Kidney (tissue), 14 donors: ENCODE measurements around the gene DPH5. TPM values are rescaled to one million over a fixed set of nuclear protein-coding genes. Genes with fewer than 3 reads are reported as not detected.

Experiments used
- DNase-seq, 5 donors: peaks; one replicate each; pipeline ENCODE4 v3.0.0-alpha.2; 2013 to 2020
- FAIRE-seq: peaks from 2 replicates; lab custom pipeline; 2012; peaks lifted over from hg19 to GRCh38; lab: Jason Lieb, UNC
- H3K27ac ChIP-seq, 2 donors: one replicate each; pipeline ENCODE4 v1.7.0; 2013; ENCODE audit warnings: low read depth in 2 of 2, low read length in 2 of 2, inconsistent platforms in 1 of 2
- H3K27me3 ChIP-seq: one replicate; pipeline ENCODE4 v1.7.1; 2013; ENCODE audit warnings: low read length, inconsistent platforms; ENCODE audit not compliant: control insufficient read depth, insufficient read depth
- H3K36me3 ChIP-seq, 3 donors: one replicate each; pipeline versions ENCODE4 v1.7.0 to v1.7.1; 2013; ENCODE audit warnings: low read length in 3 of 3, control low read depth in 1 of 3, inconsistent platforms in 1 of 3; ENCODE audit not compliant: insufficient read depth in 3 of 3, control insufficient read depth in 2 of 3
- H3K4me1 ChIP-seq, 3 donors: one replicate each; pipeline versions ENCODE4 v1.7.0 to v1.7.1; 2013; ENCODE audit warnings: low read length in 3 of 3, inconsistent platforms in 1 of 3, low read depth in 1 of 3; ENCODE audit not compliant: control insufficient read depth in 2 of 3, insufficient read depth in 2 of 3
- H3K4me3 ChIP-seq, 3 donors: one replicate each; pipeline versions ENCODE4 v1.7.0 to v1.8.1; 2013; ENCODE audit warnings: low read length in 3 of 3, control low read depth in 1 of 3, inconsistent platforms in 1 of 3
- H3K9ac ChIP-seq, 3 donors: one replicate each; pipeline versions ENCODE4 v1.7.0 to v1.7.1; 2013; ENCODE audit warnings: low read length in 3 of 3, control low read depth in 1 of 3, inconsistent platforms in 1 of 3
- H3K9me3 ChIP-seq, 3 donors: one replicate each; pipeline versions ENCODE4 v1.7.0 to v1.7.1; 2013; ENCODE audit warnings: low read length in 3 of 3, control low read depth in 1 of 3, inconsistent platforms in 1 of 3; ENCODE audit not compliant: control insufficient read depth in 2 of 3, insufficient read depth in 1 of 3
- intact Hi-C: fragments of 100-400 bp; cut with DNase I; formaldehyde crosslinking; loops from one replicate; pipeline ENCODE4 v1.11.1; 2022
- polyA plus RNA-seq: library from polyadenylated mRNA; stranded (reverse); fragments of 350-450 nt; fragmentation: Illumina TruSeq; extraction: RNeasy Lipid Tissue Mini Kit (QIAGEN cat#74804); gene quantifications from one replicate; pipeline ENCODE4 v1.2.3, GENCODE V29; 2014; ENCODE audit warnings: low read depth, low replicate concordance; ENCODE audit not compliant: insufficient read depth
- total RNA-seq: library from RNA; stranded (reverse); fragmentation: NEBNext Ultra II Directional; extraction: Animal tissue kit (Norgen Biotek cat#: 25700); gene quantifications from one replicate; pipeline ENCODE4 v1.2.1, GENCODE V29; 2021
- TF ChIP-seq, protein P1 (sequence below): IDR thresholded peaks from 3 replicates; pipeline ENCODE4 v1.5.1; 2012; ENCODE audit warnings: mild to moderate bottlenecking, moderate library complexity, borderline replicate concordance; ENCODE audit not compliant: insufficient read depth; ENCODE audit errors: extremely low read depth
- donor health status: control.
- donor health status: control.
- donor health status: control.
- donor health status: control.
- donor health status: control.
- donor health status: DM: yes; HTN: yes; CAD: no.
- donor health status: Normal renal cell carcinoma (clear cell type).

Gene DPH5
- total and polyA plus RNA-seq, 2 donors from 2014 or later, result 19.7 to 44.9 TPM

DNA sequence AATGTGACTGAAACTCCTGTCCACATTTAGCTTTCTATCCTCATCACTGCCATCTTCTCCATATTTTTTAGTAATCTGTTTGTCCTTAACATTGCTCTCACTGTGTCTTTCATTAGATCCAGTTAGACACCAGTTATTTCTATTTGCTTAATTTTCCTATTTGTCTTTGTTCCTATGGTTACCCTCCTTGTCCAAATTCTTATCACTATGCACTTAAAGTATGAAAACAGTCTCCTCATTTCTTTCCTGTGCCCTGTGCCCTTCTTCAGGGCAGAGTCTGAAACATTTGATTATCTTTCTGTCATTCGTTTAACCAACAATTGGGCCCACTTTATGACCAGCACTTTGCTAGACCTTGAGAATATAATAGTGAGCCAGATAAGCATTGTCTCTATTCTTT, 65.5 kb downstream of the DPH5 start:
- intact Hi-C loops, result no loop called here
- FAIRE-seq (no peak), DNase-seq (no peak)
- H3K9me3 ChIP-seq, result no peaks in the 10 kb centered on the region
- H3K36me3 ChIP-seq, result peaks cover 0 to under 1% (median 0%) of the 10 kb centered on the region in 3 donors
- H3K9ac ChIP-seq, result no peak overlapping the region
- peaks cover 0 to 3% (median 0%) of the 10 kb centered on the region in 3 donors for H3K4me1 ChIP-seq
- H3K27ac ChIP-seq, result no peak overlapping the region
- TF ChIP-seq, protein P1, sequence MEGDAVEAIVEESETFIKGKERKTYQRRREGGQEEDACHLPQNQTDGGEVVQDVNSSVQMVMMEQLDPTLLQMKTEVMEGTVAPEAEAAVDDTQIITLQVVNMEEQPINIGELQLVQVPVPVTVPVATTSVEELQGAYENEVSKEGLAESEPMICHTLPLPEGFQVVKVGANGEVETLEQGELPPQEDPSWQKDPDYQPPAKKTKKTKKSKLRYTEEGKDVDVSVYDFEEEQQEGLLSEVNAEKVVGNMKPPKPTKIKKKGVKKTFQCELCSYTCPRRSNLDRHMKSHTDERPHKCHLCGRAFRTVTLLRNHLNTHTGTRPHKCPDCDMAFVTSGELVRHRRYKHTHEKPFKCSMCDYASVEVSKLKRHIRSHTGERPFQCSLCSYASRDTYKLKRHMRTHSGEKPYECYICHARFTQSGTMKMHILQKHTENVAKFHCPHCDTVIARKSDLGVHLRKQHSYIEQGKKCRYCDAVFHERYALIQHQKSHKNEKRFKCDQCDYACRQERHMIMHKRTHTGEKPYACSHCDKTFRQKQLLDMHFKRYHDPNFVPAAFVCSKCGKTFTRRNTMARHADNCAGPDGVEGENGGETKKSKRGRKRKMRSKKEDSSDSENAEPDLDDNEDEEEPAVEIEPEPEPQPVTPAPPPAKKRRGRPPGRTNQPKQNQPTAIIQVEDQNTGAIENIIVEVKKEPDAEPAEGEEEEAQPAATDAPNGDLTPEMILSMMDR, result no peak
- H3K27me3 ChIP-seq, result no peaks in the 10 kb centered on the region
- no peak overlapping the region for H3K4me3 ChIP-seq

DNA sequence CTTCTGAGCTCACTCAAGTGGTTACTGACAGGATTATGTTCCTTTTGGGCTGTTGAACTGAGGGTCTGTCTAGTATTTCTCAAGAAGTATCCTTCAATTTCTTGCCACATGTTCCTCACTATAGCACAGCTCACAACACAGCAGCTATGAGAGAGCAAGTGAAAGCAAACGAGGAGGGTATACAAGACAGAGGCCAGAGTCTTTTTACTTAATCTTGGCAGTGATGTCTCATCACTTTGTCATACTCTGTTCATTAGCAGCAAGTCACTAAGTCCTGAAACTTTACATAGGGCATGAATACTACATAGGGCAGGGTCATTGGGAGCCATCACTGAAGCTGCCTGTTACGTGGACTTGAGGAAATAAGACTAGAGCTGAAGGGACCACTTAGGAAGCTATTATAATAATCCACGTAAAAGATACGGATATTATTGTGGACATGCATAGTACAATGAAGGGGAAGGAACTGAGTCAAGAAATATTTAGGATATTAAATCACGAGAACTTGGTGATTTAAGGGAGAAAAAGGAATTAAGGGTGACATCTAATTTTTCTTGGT, 66.0 kb downstream of the DPH5 start:
- Histone ChIP-seq H3K9ac (no peak overlapping the region), H3K4me3 (no peak overlapping the region), H3K9me3 (no peaks in the 10 kb centered on the region), H3K36me3 (no peaks in the 10 kb centered on the region), H3K27me3 (no peaks in the 10 kb centered on the region), H3K27ac (no peak overlapping the region), H3K4me1 (peaks cover 0 to 3% (median 0%) of the 10 kb centered on the region in 3 donors)
- DNase-seq (no peak), FAIRE-seq (no peak)
- intact Hi-C loops, result no loop called here
- TF ChIP-seq, protein P1, result no peak

DNA sequence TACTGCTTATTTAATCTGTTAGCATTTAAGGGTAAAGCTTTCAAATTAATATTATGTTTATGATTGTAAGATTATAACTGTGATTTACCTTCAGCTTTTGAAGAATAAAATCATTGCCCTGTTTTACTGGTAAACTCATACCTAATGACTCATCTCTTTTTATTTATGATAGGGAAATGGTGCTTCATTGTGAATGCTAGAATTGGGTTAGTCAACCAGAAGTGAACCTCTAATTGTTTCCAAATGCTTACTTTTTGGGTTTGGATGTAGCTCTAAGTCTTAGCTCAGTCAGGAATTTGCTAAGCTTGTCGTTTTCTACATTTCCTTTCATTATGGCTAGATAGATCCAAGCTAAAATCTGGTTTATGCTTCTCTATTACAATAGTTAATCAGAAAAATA, 70.3 kb downstream of the DPH5 start:
- Histone ChIP-seq H3K36me3 (peaks cover 0 to 7% (median 3%) of the 10 kb centered on the region in 3 donors), H3K27me3 (no peaks in the 10 kb centered on the region), H3K27ac (no peak overlapping the region), H3K4me1 (peaks cover 0 to 4% (median 3%) of the 10 kb centered on the region in 3 donors), H3K4me3 (no peak overlapping the region), H3K9ac (no peak overlapping the region), H3K9me3 (no peaks in the 10 kb centered on the region)
- no peak for DNase-seq
- intact Hi-C loops, result no loop called here
- TF ChIP-seq, protein P1, result no peak
- no peak for FAIRE-seq
